ENCODE results near the gene VWA3A.
"Not testable (repeated sequence)": the region's sequence is repeated elsewhere in the genome, so short reads cannot be mapped to it uniquely, and the experiment has no call there.

DNA sequence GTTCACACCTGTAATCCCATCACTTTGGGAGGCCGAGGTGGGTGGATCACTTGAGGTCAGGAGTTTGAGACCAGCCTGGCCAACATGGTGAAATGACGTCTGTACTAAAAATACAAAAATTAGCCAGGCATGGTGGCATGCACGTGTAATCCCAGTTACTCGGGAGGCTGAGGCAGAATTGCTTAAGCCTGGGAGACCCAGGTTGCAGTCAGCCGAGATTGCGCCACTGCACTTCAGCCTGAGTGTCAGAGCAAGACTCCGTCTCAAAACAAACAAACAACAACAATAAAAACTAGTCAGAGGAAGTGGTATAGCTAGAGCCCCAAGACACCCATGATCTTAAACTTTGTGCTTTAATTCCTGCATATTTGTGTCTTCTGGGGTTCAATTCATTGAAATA lies 60.7 kb downstream of the VWA3A start:
- TF ChIP-seq SP2 (IDR thresholded peaks at IDR 0.05; ENCODE audit: low read length); POLR2A (IDR thresholded peaks at IDR 0.05; ENCODE audit: control extremely low read depth in 1 of 2, low read depth in 2 of 2, low read length in 2 of 2); CEBPB (IDR thresholded peaks at IDR 0.05; ENCODE audit: low read depth, low read length); ZNF274 (IDR thresholded peaks at IDR 0.05; ENCODE audit: borderline replicate concordance, extremely low read depth, low read length); GABPA (IDR thresholded peaks at IDR 0.05; ENCODE audit: borderline replicate concordance, insufficient read depth, low read length); ATF3 (IDR thresholded peaks at IDR 0.05; ENCODE audit: insufficient read depth, low read depth, low read length); EGR1 (IDR thresholded peaks at IDR 0.05; ENCODE audit: borderline replicate concordance, low read depth, low read length); EZH2 (IDR thresholded peaks at IDR 0.05; ENCODE audit: low read depth, low read length, severe bottlenecking): not testable (repeated sequence)
- TF ChIP-seq, protein P1, sequence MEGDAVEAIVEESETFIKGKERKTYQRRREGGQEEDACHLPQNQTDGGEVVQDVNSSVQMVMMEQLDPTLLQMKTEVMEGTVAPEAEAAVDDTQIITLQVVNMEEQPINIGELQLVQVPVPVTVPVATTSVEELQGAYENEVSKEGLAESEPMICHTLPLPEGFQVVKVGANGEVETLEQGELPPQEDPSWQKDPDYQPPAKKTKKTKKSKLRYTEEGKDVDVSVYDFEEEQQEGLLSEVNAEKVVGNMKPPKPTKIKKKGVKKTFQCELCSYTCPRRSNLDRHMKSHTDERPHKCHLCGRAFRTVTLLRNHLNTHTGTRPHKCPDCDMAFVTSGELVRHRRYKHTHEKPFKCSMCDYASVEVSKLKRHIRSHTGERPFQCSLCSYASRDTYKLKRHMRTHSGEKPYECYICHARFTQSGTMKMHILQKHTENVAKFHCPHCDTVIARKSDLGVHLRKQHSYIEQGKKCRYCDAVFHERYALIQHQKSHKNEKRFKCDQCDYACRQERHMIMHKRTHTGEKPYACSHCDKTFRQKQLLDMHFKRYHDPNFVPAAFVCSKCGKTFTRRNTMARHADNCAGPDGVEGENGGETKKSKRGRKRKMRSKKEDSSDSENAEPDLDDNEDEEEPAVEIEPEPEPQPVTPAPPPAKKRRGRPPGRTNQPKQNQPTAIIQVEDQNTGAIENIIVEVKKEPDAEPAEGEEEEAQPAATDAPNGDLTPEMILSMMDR (IDR thresholded peaks at IDR 0.05; ENCODE audit: control extremely low read depth in 1 of 3, insufficient read depth in 1 of 3, low read depth in 1 of 3, low read length in 3 of 3): not testable (repeated sequence)

Measured in H1 (cell line).